ENCODE results near the gene KRT7. TPM values are rescaled to one million over a fixed set of nuclear protein-coding genes. Genes with fewer than 3 reads are reported as not detected.

The KRT7 gene
- total and polyA plus RNA-seq, 8 donors, result 15.2 to 1,968 (median 28.2) TPM

DNA sequence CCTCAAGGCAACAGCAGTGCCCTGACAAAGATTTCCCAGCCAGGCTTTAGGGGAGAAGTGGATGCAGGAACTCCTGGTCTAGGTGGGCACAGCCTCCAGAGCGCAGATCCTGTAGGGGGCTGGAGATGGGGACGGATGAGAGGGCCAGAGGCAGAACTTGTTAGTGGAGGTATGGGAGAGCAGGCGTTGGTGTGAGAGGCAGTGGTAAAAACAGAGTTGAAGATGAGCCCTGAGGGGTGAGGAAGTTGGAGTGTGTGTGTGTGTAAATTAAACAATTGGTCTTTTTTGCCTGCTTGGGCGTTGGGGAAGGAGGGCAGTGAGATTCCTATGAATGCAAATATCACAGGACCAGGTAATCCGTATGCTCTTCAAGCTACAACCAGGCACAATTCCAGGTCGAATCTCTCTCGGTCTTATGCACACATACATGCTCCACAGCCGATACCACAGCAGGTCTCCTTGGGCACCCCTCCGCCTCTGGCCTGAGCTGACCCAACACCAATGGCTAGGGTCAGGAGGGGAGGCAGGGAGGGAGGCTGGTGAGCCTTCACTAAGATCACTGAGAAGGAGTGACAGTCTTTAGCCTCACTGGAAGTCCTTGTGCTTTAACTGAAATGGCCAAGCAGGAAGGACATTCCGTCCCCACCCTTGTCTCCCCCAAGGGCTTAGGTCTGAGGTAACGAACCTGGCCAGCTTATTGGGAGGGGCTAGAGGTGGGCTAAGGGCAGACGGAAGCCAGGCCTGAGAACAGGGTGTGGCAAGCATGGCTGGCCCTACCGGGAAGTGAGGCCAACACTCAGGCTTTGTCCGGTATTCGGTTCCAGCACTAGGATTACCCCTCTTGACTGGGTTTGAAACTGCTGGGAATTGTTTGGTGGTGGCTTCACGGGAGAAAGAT, 1.5 kb upstream of the KRT7 start:
- ATAC-seq (peak; percentile 25), DNase-seq (peak in 1 of 4 donors; percentile 80)
- no peaks in the 10 kb centered on the region for H3K36me3 ChIP-seq
- no peak overlapping the region for H3K4me3 ChIP-seq
- no peaks in the 10 kb centered on the region for H3K9me3 ChIP-seq
- H3K27me3 ChIP-seq, result peaks cover 18 to 48% of the 10 kb centered on the region in 2 donors
- peaks cover 5 to 26% of the 10 kb centered on the region in 2 donors for H3K4me1 ChIP-seq
- H3K27ac ChIP-seq, result peak overlapping the region; percentile 64 to 83
- intact Hi-C loops (cut with DNase I), result no loop called here
- TF ChIP-seq, protein P1, sequence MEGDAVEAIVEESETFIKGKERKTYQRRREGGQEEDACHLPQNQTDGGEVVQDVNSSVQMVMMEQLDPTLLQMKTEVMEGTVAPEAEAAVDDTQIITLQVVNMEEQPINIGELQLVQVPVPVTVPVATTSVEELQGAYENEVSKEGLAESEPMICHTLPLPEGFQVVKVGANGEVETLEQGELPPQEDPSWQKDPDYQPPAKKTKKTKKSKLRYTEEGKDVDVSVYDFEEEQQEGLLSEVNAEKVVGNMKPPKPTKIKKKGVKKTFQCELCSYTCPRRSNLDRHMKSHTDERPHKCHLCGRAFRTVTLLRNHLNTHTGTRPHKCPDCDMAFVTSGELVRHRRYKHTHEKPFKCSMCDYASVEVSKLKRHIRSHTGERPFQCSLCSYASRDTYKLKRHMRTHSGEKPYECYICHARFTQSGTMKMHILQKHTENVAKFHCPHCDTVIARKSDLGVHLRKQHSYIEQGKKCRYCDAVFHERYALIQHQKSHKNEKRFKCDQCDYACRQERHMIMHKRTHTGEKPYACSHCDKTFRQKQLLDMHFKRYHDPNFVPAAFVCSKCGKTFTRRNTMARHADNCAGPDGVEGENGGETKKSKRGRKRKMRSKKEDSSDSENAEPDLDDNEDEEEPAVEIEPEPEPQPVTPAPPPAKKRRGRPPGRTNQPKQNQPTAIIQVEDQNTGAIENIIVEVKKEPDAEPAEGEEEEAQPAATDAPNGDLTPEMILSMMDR (IDR thresholded peaks at IDR 0.05), result no peak

DNA sequence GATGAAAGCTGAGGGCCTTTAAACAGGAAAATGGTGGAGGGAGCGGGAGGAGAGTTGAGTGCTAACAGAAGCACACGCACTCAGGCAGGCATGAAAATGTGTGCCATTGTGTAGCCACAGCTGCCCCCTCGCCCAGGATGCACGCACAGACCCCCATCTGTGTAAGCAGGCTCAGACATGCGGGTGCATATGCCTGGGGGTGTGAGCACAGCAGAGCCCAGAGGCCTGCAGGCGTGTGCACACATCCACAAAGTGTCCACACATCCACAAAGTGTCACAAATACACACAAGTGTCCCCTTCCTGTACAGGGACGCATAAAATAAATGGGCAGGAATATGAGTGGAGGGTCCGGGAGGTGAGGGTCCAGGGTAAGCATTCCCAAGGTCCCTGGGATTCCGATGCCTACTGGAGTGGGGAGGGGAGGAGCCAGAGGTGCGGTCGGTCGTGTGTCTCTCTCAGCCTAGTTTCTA, 805 bp upstream of the KRT7 start:
- Histone ChIP-seq H3K4me3 (peak overlapping the region in 1 of 2 donors; percentile 45), H3K36me3 (no peaks in the 10 kb centered on the region), H3K9me3 (no peaks in the 10 kb centered on the region), H3K27ac (peak overlapping the region; percentile 64 to 83), H3K4me1 (peaks cover 5 to 28% of the 10 kb centered on the region in 2 donors), H3K27me3 (peaks cover 18 to 48% of the 10 kb centered on the region in 2 donors)
- TF ChIP-seq, protein P1 (IDR thresholded peaks at IDR 0.05), result no peak
- DNase-seq, result no peak
- intact Hi-C loops (cut with DNase I), result no loop called here
- peak; percentile 11 for ATAC-seq

DNA sequence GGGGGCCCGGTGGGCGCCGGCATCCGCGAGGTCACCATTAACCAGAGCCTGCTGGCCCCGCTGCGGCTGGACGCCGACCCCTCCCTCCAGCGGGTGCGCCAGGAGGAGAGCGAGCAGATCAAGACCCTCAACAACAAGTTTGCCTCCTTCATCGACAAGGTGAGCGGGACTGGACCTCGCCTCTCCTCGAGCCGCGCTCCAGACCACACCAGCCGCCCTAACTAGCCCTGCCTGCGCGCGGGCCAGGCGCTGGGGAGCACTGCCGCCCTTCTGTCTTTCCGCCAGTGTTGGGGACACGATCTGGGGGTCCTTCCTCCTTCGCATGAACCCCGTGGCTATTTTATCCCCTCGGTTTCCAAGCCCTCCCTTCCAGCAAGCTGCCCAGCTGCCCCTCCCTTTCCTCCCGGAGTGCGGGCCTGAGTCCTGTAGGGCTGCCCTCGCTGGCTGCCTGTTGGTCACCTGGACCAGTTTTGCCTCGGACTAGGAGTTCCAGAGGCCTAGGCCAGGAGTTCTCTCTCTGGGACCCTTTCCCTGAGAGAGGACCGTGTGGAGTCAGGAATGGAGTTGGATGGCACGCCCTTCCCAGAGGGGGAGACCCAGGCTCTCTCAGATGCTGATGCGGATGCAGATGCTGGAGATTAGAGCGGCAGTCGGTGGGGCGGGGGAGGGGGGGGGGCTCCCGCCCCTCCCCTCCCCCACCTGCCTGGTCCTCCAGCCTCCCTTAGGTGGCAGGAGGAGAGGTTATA, 592 bp downstream of the KRT7 start:
- ATAC-seq (no peak), DNase-seq (no peak)
- peaks cover 18 to 48% of the 10 kb centered on the region in 2 donors for H3K27me3 ChIP-seq
- peak overlapping the region; percentile 30 to 45 for H3K4me3 ChIP-seq
- no peaks in the 10 kb centered on the region for H3K36me3 ChIP-seq
- intact Hi-C loops (cut with DNase I), result no loop called here
- peaks cover 5 to 28% of the 10 kb centered on the region in 2 donors for H3K4me1 ChIP-seq
- H3K27ac ChIP-seq, result peak overlapping the region; percentile 64 to 83
- TF ChIP-seq, protein P1 (IDR thresholded peaks at IDR 0.05), result no peak
- no peaks in the 10 kb centered on the region for H3K9me3 ChIP-seq

DNA sequence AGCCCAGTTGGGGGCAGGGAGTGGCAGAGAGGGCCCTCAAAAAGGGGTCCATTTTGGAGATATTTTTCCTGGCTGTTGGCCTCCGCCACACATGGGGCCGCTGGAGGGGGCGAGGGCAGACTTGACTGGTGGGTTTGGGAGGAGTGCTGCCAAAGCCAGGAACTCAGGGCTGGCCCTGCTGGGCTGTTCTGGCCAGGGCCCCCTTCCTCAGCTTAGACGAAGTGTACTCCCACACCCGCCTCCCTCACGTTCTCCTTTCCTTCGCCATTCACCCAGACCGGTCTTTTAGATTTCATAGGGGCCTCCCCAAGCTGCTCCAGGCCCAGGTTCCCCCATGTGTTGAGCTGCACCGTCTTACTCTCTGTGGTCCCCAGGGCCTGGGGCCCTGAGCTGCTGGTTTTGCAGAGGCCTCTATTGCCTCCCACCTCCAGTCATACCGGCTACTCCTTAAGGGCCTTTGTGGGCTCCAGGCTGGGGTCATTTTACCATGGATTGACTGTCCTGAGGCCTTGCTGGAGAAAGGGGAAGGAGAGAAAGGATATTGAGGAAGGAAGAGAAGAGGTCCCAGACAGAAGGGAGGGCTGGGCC, 1.3 kb downstream of the KRT7 start:
- H3K27me3 ChIP-seq, result peaks cover 18 to 44% of the 10 kb centered on the region in 2 donors
- no peaks in the 10 kb centered on the region for H3K36me3 ChIP-seq
- no peak for DNase-seq
- H3K9me3 ChIP-seq, result no peaks in the 10 kb centered on the region
- peak overlapping the region; percentile 30 to 45 for H3K4me3 ChIP-seq
- TF ChIP-seq, protein P1 (IDR thresholded peaks at IDR 0.05), result no peak
- no peak for ATAC-seq
- H3K4me1 ChIP-seq, result peaks cover 5 to 28% of the 10 kb centered on the region in 2 donors
- H3K27ac ChIP-seq, result peak overlapping the region; percentile 64 to 83
- intact Hi-C loops (cut with DNase I), result no loop called here

All from left lung (tissue), 10 donors.